Measurements from ENCODE around the gene B4GAT1. TPM values are rescaled to one million over a fixed set of nuclear protein-coding genes. Genes with fewer than 3 reads are reported as not detected.
A peak's percentile ranks its signal among the peaks of the same experiment; 100 is the strongest.

B4GAT1 gene
- total RNA-seq, 1 donor from 2014 or later, result 20.4 TPM

GRCh38 chr11:66336234-66337102, 11.0 kb downstream of the B4GAT1 start, which contains the start of gene RIN1:
Gene RIN1, minus strand, starts transcription at chr11:66336434. Its CDS starts 32 bp downstream, at chr11:66336402.
- TF ChIP-seq CTCF (IDR thresholded peaks at IDR 0.05; ENCODE audit: insufficient read depth, low read length, poor library complexity, severe bottlenecking), result peak; percentile 7
- DNase-seq (ENCODE audit: low read depth), result peak; percentile 94
- peaks cover under 1% of the 10 kb centered on the region for H3K36me3 ChIP-seq (ENCODE audit: control insufficient read depth, insufficient read depth, low read length)

DNA sequence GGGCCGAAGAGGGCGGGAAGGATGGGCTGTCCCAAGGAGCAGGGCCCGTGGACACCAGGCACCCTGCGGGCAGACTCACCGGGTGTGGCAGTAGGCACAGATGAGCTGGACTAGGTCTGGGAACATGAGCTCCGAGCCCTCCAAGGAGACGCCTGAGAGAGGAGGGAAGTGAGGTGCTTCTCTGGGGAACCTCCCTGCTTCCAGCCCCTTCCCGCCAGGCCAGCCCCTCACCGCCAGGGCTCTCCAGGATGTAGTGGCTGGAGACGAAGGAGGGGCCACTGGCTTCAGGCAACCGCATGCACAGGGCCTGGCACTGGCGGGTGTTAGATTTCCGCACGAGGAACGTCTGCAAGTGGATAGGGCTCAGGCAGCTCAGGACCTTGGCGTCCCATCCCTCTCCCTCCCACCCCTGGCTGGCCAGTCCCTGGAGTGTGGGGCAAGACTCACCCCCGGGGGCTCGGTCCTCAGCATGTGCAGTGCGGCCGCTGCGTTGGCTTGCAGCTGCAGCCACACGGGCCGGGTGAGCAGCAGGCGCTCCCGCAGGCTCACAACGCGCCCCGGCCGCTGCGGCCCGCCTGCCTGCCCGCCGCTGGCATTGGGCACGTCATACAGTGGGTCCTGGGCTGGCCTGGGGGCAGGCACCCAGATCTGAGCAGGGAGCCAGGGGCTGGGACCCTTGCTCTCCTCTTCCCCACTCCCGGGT, 11.7 kb downstream of the B4GAT1 start:
- DNase-seq (ENCODE audit: low read depth), result no peak
- peak; percentile 11 for TF ChIP-seq CTCF (IDR thresholded peaks at IDR 0.05; ENCODE audit: insufficient read depth, low read length, poor library complexity, severe bottlenecking)
- H3K36me3 ChIP-seq (ENCODE audit: control insufficient read depth, insufficient read depth, low read length), result no peaks in the 10 kb centered on the region
- H3K27me3 ChIP-seq (ENCODE audit: control insufficient read depth, insufficient read depth, low read length), result no peaks in the 10 kb centered on the region
- peak overlapping the region; percentile 63 for H3K4me3 ChIP-seq (ENCODE audit: low read depth, low read length)

More at GRCh38 chr11:66336234-66337102, 11.0 kb downstream of the B4GAT1 start, which contains the start of gene RIN1:
- Histone ChIP-seq H3K27me3 (ENCODE audit: control insufficient read depth, insufficient read depth, low read length) (no peaks in the 10 kb centered on the region), H3K4me3 (ENCODE audit: low read depth, low read length) (peak within 1 kb of the TSS; percentile 63)

- H3K36me3 ChIP-seq (ENCODE audit: control insufficient read depth, insufficient read depth, low read length), result no peaks in the 10 kb centered on the region
- H3K27me3 ChIP-seq (ENCODE audit: control insufficient read depth, insufficient read depth, low read length), result no peaks in the 10 kb centered on the region
- no peak for TF ChIP-seq CTCF (IDR thresholded peaks at IDR 0.05; ENCODE audit: insufficient read depth, low read length, poor library complexity, severe bottlenecking)
- no peak for DNase-seq (ENCODE audit: low read depth)
- H3K4me3 ChIP-seq (ENCODE audit: low read depth, low read length), result peak overlapping the region; percentile 63
Measured at GRCh38 chr11:66334605-66335442, 12.6 kb downstream of the B4GAT1 start.

- TF ChIP-seq CTCF (IDR thresholded peaks at IDR 0.05; ENCODE audit: insufficient read depth, low read length, poor library complexity, severe bottlenecking), result no peak
- no peaks in the 10 kb centered on the region for H3K36me3 ChIP-seq (ENCODE audit: control insufficient read depth, insufficient read depth, low read length)
- no peak overlapping the region for H3K4me3 ChIP-seq (ENCODE audit: low read depth, low read length)
- no peak for DNase-seq (ENCODE audit: low read depth)
- H3K27me3 ChIP-seq (ENCODE audit: control insufficient read depth, insufficient read depth, low read length), result no peaks in the 10 kb centered on the region
Measured at GRCh38 chr11:66333896-66334604, 13.4 kb downstream of the B4GAT1 start.

DNA sequence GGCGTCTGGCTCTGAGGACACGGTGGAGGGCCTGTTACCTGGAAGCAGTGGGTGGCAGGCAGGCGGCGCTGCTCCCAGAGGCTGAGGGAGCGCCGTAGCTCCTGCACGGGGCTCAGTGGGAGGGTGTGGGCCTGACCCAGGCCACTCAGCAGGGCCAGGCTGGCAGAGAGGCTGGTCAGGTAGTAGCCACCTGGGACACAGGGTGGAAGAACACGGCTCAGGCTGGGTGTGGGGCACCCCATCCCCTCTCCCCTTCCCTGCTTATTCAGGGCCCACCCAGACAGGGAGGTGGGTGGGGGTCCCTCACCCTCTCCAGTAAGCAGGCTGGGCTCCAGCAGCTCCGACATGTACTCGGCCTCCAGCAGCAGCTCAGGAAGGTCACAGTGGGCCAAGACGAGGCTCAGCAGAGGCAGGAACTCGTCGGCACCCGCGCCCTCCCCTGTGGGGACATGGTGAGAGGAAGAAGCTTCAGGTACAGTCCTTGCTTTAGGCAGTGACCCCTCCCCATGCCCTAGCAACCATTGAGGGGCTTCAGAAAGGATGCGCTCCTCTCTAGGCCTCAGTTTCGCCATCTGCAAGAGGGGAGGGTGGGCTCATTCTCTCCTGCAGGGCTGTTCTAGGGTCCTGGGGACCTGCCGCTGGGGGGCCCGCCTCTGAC, 14.1 kb downstream of the B4GAT1 start:
- no peak for TF ChIP-seq CTCF (IDR thresholded peaks at IDR 0.05; ENCODE audit: insufficient read depth, low read length, poor library complexity, severe bottlenecking)
- no peaks in the 10 kb centered on the region for H3K27me3 ChIP-seq (ENCODE audit: control insufficient read depth, insufficient read depth, low read length)
- no peaks in the 10 kb centered on the region for H3K36me3 ChIP-seq (ENCODE audit: control insufficient read depth, insufficient read depth, low read length)
- H3K4me3 ChIP-seq (ENCODE audit: low read depth, low read length), result no peak overlapping the region
- DNase-seq (ENCODE audit: low read depth), result no peak
